HepG2 (cell line): ENCODE data around the gene MTUS2. TPM values are rescaled to one million over a fixed set of nuclear protein-coding genes. Genes with fewer than 3 reads are reported as not detected.

Experiments
- ATAC-seq: fragments of 200-7000 bp; cut with Tn5 transposase; 3 replicates; pipeline ENCODE4 v1.9.1; 2020; ENCODE audit warnings: mild to moderate bottlenecking, moderate library complexity
- BruUV-seq: library from RNA; stranded (reverse); fragments of 400-500 nt; replicated peaks from 2 replicates; lab custom pipeline; 2021; lab: Mats Ljungman, UMichigan
- CTCF ChIA-PET: fragments of 300-600 bp; formaldehyde crosslinking; extraction: SDS; loops from one replicate; lab custom pipeline; 2021; ENCODE audit warnings: low total read pairs, inconsistent platforms, low intra/inter-chr PET ratio; lab: Yijun Ruan, JAX
- POLR2A ChIA-PET: fragments of 350-600 bp; sonication (Branson Sonifier 250); formaldehyde crosslinking; loops from one replicate; lab custom pipeline; 2020; ENCODE audit warnings: antibody characterized with exemption, inconsistent platforms; lab: Yijun Ruan, JAX
- DNase-seq: peaks from one replicate; pipeline ENCODE4 v3.0.0-alpha.2; 2015; ENCODE audit warnings: low spot score
- FAIRE-seq: peaks from 3 replicates; lab custom pipeline; 2011; peaks lifted over from hg19 to GRCh38; lab: Jason Lieb, UNC
- H2AFZ ChIP-seq: one replicate; pipeline ENCODE4 v1.6.1; 2011; ENCODE audit warnings: low read length, inconsistent platforms
- H3K27ac ChIP-seq: fragments of 300-600 bp; 3 replicates; pipeline ENCODE4 v1.8.0; 2011; ENCODE audit warnings: mixed run types, mild to moderate bottlenecking, mixed read lengths, low read length, inconsistent platforms; ENCODE audit not compliant: insufficient read depth; ENCODE audit errors: extremely low read length
- H3K27me3 ChIP-seq, 2 experiments: fragments of 200-600 bp in 1 of 2; 2 replicates in 1 of 2; 3 replicates in 1 of 2; pipeline versions ENCODE4 v1.6.0 to v1.8.0; 2011; ENCODE audit warnings: low read length in 2 of 2, mild to moderate bottlenecking in 2 of 2, moderate library complexity in 2 of 2, inconsistent platforms in 1 of 2; ENCODE audit not compliant: insufficient read depth in 2 of 2, control insufficient read depth in 1 of 2
- H3K36me3 ChIP-seq, 2 experiments: fragments of 200-600 bp in 1 of 2; replicated peaks in 1 of 2; 2 replicates in 1 of 2; 3 replicates in 1 of 2; pipeline versions ENCODE4 v1.5.1 to v1.8.0; 2011; ENCODE audit warnings: low read length in 2 of 2, inconsistent platforms in 1 of 2; ENCODE audit not compliant: insufficient read depth in 2 of 2, control insufficient read depth in 1 of 2
- H3K4me1 ChIP-seq: 2 replicates; pipeline ENCODE4 v1.5.1; 2012; ENCODE audit warnings: low read length, inconsistent platforms; ENCODE audit not compliant: insufficient read depth
- H3K4me2 ChIP-seq: 2 replicates; pipeline ENCODE4 v1.6.0; 2011; ENCODE audit warnings: low read depth, low read length, inconsistent platforms
- H3K4me3 ChIP-seq, 3 experiments: fragments of 200-600 bp in 1 of 3; sonication (generic), shearing (Covaris generic) in 1 of 3; replicated peaks in 1 of 3; 2 replicates each; pipeline ENCODE4 v1.5.1; 2011 to 2016; ENCODE audit warnings: low read length in 3 of 3, inconsistent platforms in 2 of 3, low read depth in 2 of 3, mild to moderate bottlenecking in 2 of 3, control low read depth in 1 of 3, mixed read lengths in 1 of 3; ENCODE audit not compliant: insufficient read depth in 1 of 3
- H3K79me2 ChIP-seq: one replicate; pipeline ENCODE4 v1.6.1; 2011; ENCODE audit warnings: low read length, inconsistent platforms; ENCODE audit not compliant: insufficient read depth
- H3K9ac ChIP-seq: 2 replicates; pipeline ENCODE4 v1.6.0; 2011; ENCODE audit warnings: mild to moderate bottlenecking, low read depth, low read length, inconsistent platforms; ENCODE audit not compliant: insufficient read depth
- H3K9me3 ChIP-seq: 2 replicates; pipeline ENCODE4 v1.5.1; 2012; ENCODE audit warnings: mild to moderate bottlenecking, low read length
- H4K20me1 ChIP-seq: 2 replicates; pipeline ENCODE4 v1.6.0; 2011; ENCODE audit warnings: inconsistent platforms, mild to moderate bottlenecking, low read length, moderate library complexity; ENCODE audit not compliant: insufficient read depth
- ATRX ChIP-seq: sonication (generic); formaldehyde crosslinking; IDR thresholded peaks from 2 replicates; pipeline ENCODE4 v1.4.0; 2020; ENCODE audit warnings: missing genetic modification reagents, borderline replicate concordance
- CREBL2 ChIP-seq: sonication (generic); formaldehyde crosslinking; IDR thresholded peaks from 2 replicates; pipeline ENCODE4 v1.8.1; 2023; ENCODE audit warnings: missing genetic modification reagents, mild to moderate bottlenecking, borderline replicate concordance
- IRF9 ChIP-seq: sonication (generic); formaldehyde crosslinking; IDR thresholded peaks from 2 replicates; pipeline ENCODE4 v1.8.0; 2022; ENCODE audit warnings: missing genetic modification reagents, mild to moderate bottlenecking, borderline replicate concordance
- ISL2 ChIP-seq: sonication (generic); formaldehyde crosslinking; IDR thresholded peaks from 2 replicates; pipeline ENCODE4 v1.5.0; 2020; ENCODE audit warnings: missing genetic modification reagents
- JUNB ChIP-seq: sonication (generic); formaldehyde crosslinking; IDR thresholded peaks from 2 replicates; pipeline ENCODE4 v1.8.0; 2022; ENCODE audit warnings: missing genetic modification reagents, mild to moderate bottlenecking, borderline replicate concordance
- KDM2A ChIP-seq: sonication (generic); formaldehyde crosslinking; IDR thresholded peaks from 2 replicates; pipeline ENCODE4 v1.4.0; 2020; ENCODE audit warnings: low read depth, missing genetic modification reagents, borderline replicate concordance
- KDM3A ChIP-seq: IDR thresholded peaks from 2 replicates; pipeline ENCODE4 v1.6.1; 2018; ENCODE audit warnings: low read depth, missing compliant biosample characterization
- NFYC ChIP-seq: IDR thresholded peaks from 2 replicates; pipeline ENCODE4 v1.6.1; 2016; ENCODE audit warnings: missing genetic modification reagents, missing compliant biosample characterization
- NR1H2 ChIP-seq: sonication (generic); formaldehyde crosslinking; IDR thresholded peaks from 2 replicates; pipeline ENCODE4 v1.8.1; 2022; ENCODE audit warnings: low read depth, missing genetic modification reagents, borderline replicate concordance
- POLR2A ChIP-seq, 2 experiments: IDR thresholded peaks; 2 replicates each; pipeline ENCODE4 v1.6.1; 2011; ENCODE audit warnings: low read depth in 2 of 2, low read length in 2 of 2, mild to moderate bottlenecking in 1 of 2, moderate library complexity in 1 of 2; ENCODE audit not compliant: insufficient read depth in 1 of 2
- SMYD3 ChIP-seq: sonication (generic); formaldehyde crosslinking; IDR thresholded peaks from 2 replicates; pipeline ENCODE4 v1.8.1; 2023; ENCODE audit warnings: mild to moderate bottlenecking, missing genetic modification reagents
- SOX13 ChIP-seq, 3 experiments: fragments of 450-650 bp in 1 of 3; sonication (generic) in 1 of 3; formaldehyde crosslinking in 1 of 3; IDR thresholded peaks in 2 of 3; conservative IDR thresholded peaks in 1 of 3; 2 replicates each; pipeline versions ENCODE4 v1.5.0 to v1.6.1; 2016 to 2020; ENCODE audit warnings: antibody characterized with exemption in 1 of 3, mild to moderate bottlenecking in 1 of 3, missing compliant biosample characterization in 1 of 3, missing genetic modification reagents in 1 of 3, moderate library complexity in 1 of 3
- TBX3 ChIP-seq: fragments of 450-650 bp; IDR thresholded peaks from 2 replicates; pipeline ENCODE4 v1.6.1; 2017; ENCODE audit warnings: antibody characterized with exemption, mild to moderate bottlenecking, inconsistent platforms, borderline replicate concordance
- XBP1 ChIP-seq: sonication (generic); formaldehyde crosslinking; IDR thresholded peaks from 2 replicates; pipeline ENCODE4 v1.5.0; 2020; ENCODE audit warnings: missing genetic modification reagents
- ZBTB37 ChIP-seq: sonication (generic); formaldehyde crosslinking; IDR thresholded peaks from 2 replicates; pipeline ENCODE4 v1.4.0; 2020; ENCODE audit warnings: mild to moderate bottlenecking, missing genetic modification reagents
- ZNF230 ChIP-seq: sonication (generic); formaldehyde crosslinking; IDR thresholded peaks from 2 replicates; pipeline ENCODE4 v1.4.0; 2020; ENCODE audit warnings: mild to moderate bottlenecking, missing genetic modification reagents
- ZNF598 ChIP-seq: sonication (generic); formaldehyde crosslinking; IDR thresholded peaks from 2 replicates; pipeline ENCODE4 v1.5.1; 2020; ENCODE audit warnings: mild to moderate bottlenecking, missing genetic modification reagents, borderline replicate concordance
- ZNF770 ChIP-seq: sonication (generic); formaldehyde crosslinking; IDR thresholded peaks from 2 replicates; pipeline ENCODE4 v1.5.0; 2020; ENCODE audit warnings: mild to moderate bottlenecking, missing genetic modification reagents
- ZNF784 ChIP-seq: sonication (generic); formaldehyde crosslinking; IDR thresholded peaks from 2 replicates; pipeline ENCODE4 v1.5.1; 2020; ENCODE audit warnings: missing genetic modification reagents, mild to moderate bottlenecking, borderline replicate concordance
- ZSCAN21 ChIP-seq: sonication (generic); formaldehyde crosslinking; IDR thresholded peaks from 2 replicates; pipeline ENCODE4 v1.8.0; 2022; ENCODE audit warnings: mild to moderate bottlenecking, missing genetic modification reagents, moderate library complexity, borderline replicate concordance
- WGBS: methylation state at CpG from one replicate; pipeline ENCODE4 v1.1.6; 2017; ENCODE audit warnings: low lambda C conversion rate; 5-methylcytosine and 5-hydroxymethylcytosine counted together
- in situ Hi-C: cut with HindIII; loops from 2 replicates; pipeline ENCODE4 v1.10.0; 2017; ENCODE audit warnings: low pct_unique_long_range_greater_than_20kb; ENCODE audit not compliant: extremely low pct_ligation_motif_present
- intact Hi-C: fragments of 100-400 bp; cut with micrococcal nuclease; formaldehyde crosslinking; loops from one replicate; pipeline ENCODE4 v1.10.0; 2022; ENCODE audit not compliant: unreplicated experiment
- polyA plus RNA-seq, 8 experiments: library from polyadenylated mRNA; depleted of rRNA in 3 of 8; stranded (reverse) in 7 of 8; unstranded in 1 of 8; fragments of >200 nt; fragmentation: Illumina TruSeq in 4 of 8; extraction: Trizol in 4 of 8; gene quantifications; 2 replicates each; pipeline versions ENCODE4 v1.2.1 to v1.2.3, GENCODE V29; 2011 to 2016; ENCODE audit warnings: low read depth in 4 of 8, missing spikeins in 1 of 8, mixed read lengths in 1 of 8; ENCODE audit not compliant: insufficient read depth in 1 of 8
- total RNA-seq, 5 experiments: library from RNA; depleted of rRNA; stranded (reverse); fragments of >200 nt; fragmentation: Illumina TruSeq; extraction: Trizol; gene quantifications; 2 replicates each; pipeline ENCODE4 v1.2.3, GENCODE V29; 2016; ENCODE audit warnings: low read depth in 1 of 5

The MTUS2 gene
- total and polyA plus RNA-seq, 2 of the 13 experiments (the other 11 are each of a cell fraction or from before 2014, with no cell fraction given) = not detected

- TF ChIP-seq SOX13 (IDR thresholded peaks at IDR 0.05) (no peak), SOX13 (CRISPR knock-in tag; conservative IDR thresholded peaks at IDR 0.05 in 1 of 2, IDR thresholded peaks at IDR 0.05 in 1 of 2) (no peak), JUNB (CRISPR knock-in tag) (no peak), IRF9 (CRISPR knock-in tag) (no peak), ATRX (no peak), NFYC (CRISPR knock-in tag) (no peak), CREBL2 (CRISPR knock-in tag) (no peak), ZNF770 (CRISPR knock-in tag) (no peak), ISL2 (no peak), POLR2A (IDR thresholded peaks at IDR 0.05; ENCODE audit: insufficient read depth in 1 of 2, low read depth in 2 of 2, low read length in 2 of 2) (no peak)
These were observed 171.6 kb downstream of the MTUS2 start (continued) for GRCh38 chr13:28991764-28992163.

GRCh38 chr13:29000826-29001225 lies 180.7 kb downstream of the MTUS2 start:
- H3K9ac ChIP-seq = no peak overlapping the region
- POLR2A ChIA-PET = no interaction called here
- CTCF ChIA-PET = no interaction called here
- H3K36me3 ChIP-seq = no peaks in the 10 kb centered on the region
- in situ Hi-C loops (no loop called here), intact Hi-C loops (no loop called here)
- H4K20me1 ChIP-seq = no peaks in the 10 kb centered on the region
- no peaks in the 10 kb centered on the region for H3K79me2 ChIP-seq
- no peak overlapping the region for H3K4me3 ChIP-seq
- DNase-seq = no peak
- no peak for ATAC-seq
- H3K4me2 ChIP-seq = no peak overlapping the region
- no peaks in the 10 kb centered on the region for H3K4me1 ChIP-seq
- H3K9me3 ChIP-seq = peaks cover 58% of the 10 kb centered on the region
- no TSS peak for BruUV-seq
- H2AFZ ChIP-seq = no peak overlapping the region
- 26% methylated on average over 3 of the region's 3 CpGs for WGBS
- no peak for FAIRE-seq
- no peak overlapping the region for H3K27ac ChIP-seq
- H3K27me3 ChIP-seq = no peaks in the 10 kb centered on the region
- no peak for TF ChIP-seq ZNF598
- TF ChIP-seq SMYD3 (CRISPR knock-in tag) = no peak
- no peak for TF ChIP-seq ZNF784 (CRISPR knock-in tag)
- no peak for TF ChIP-seq ZBTB37 (CRISPR knock-in tag)
- TF ChIP-seq KDM2A (CRISPR knock-in tag) = no peak
- TF ChIP-seq ZSCAN21 (CRISPR knock-in tag) = no peak
- no peak for TF ChIP-seq TBX3
- no peak for TF ChIP-seq ZNF230
- no peak for TF ChIP-seq NR1H2
- no peak for TF ChIP-seq KDM3A (CRISPR knock-in tag)
- TF ChIP-seq XBP1 (CRISPR knock-in tag) = no peak
